ENCODE data around the gene SIGMAR1.

GRCh38 chr9:34652602-34653000 lies 15.0 kb upstream of the SIGMAR1 start:
- TF ChIP-seq CTCF (IDR thresholded peaks at IDR 0.05) (no peak), POLR2A (IDR thresholded peaks at IDR 0.05) (no peak), POLR2AphosphoS5 (IDR thresholded peaks at IDR 0.05) (no peak)
